Measurements from ENCODE around the gene FBXO46. TPM values are rescaled to one million over a fixed set of nuclear protein-coding genes. Genes with fewer than 3 reads are reported as not detected.

The FBXO46 gene
- total RNA-seq, 6 experiments from 2014 or later: 8.4 to 14.5 (median 11.0) TPM

DNA sequence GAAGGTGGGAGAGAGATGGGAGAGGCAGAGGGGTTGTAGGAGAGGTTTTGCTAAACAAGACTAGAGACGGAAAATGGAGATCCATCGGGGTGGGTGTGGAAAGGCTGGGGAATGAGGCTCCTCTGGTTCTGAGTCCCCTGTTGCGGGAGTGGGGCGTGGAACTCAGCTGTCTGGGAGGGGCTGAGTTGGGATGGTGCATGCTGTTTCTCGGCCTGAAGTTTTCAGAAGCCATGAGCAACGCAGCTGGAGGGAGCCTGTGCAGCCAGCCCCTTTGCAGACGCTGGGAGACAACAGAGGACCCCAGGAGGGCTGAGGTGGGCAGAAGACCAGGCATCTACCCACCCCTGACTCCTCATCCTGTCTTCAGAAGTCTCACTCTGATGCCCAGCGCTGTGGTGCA lies 70.1 kb downstream of the FBXO46 start:
- no peaks in the 10 kb centered on the region for H3K36me3 Mint-ChIP-seq (ENCODE audit: low read depth)
- TF ChIP-seq, protein P1, sequence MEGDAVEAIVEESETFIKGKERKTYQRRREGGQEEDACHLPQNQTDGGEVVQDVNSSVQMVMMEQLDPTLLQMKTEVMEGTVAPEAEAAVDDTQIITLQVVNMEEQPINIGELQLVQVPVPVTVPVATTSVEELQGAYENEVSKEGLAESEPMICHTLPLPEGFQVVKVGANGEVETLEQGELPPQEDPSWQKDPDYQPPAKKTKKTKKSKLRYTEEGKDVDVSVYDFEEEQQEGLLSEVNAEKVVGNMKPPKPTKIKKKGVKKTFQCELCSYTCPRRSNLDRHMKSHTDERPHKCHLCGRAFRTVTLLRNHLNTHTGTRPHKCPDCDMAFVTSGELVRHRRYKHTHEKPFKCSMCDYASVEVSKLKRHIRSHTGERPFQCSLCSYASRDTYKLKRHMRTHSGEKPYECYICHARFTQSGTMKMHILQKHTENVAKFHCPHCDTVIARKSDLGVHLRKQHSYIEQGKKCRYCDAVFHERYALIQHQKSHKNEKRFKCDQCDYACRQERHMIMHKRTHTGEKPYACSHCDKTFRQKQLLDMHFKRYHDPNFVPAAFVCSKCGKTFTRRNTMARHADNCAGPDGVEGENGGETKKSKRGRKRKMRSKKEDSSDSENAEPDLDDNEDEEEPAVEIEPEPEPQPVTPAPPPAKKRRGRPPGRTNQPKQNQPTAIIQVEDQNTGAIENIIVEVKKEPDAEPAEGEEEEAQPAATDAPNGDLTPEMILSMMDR (IDR thresholded peaks at IDR 0.05): no peak
- H3K27ac Mint-ChIP-seq: no peak overlapping the region
- H3K9me3 Mint-ChIP-seq: no peaks in the 10 kb centered on the region
- no peak overlapping the region for H3K4me3 Mint-ChIP-seq
- H3K27me3 Mint-ChIP-seq (ENCODE audit: insufficient read depth): peaks cover 27% of the 10 kb centered on the region
- DNase-seq: no peak
- H3K4me1 Mint-ChIP-seq (ENCODE audit: low read depth): peaks cover 9% of the 10 kb centered on the region; the same call in 1 of the 2 replicates

Small RNA genes within 50 kb of the gene (microRNA-seq; reads per million reads assigned to microRNA genes)
- gene MIR642A: not detected
- not detected for gene MIR642B

Other genes with a start within 250 kb of the FBXO46 start
- gene RTN2, start 233.8 kb downstream of the FBXO46 start, total RNA-seq (2021; fragmentation: NEBNext Ultra II Directional; extraction: Animal tissue kit (Norgen Biotek cat#: 25700)): 10 to 100 TPM; 10.3 to 21.3 (median 13.8) TPM
- gene PPM1N, start 232.5 kb downstream of the FBXO46 start, total RNA-seq (2021; fragmentation: NEBNext Ultra II Directional; extraction: Animal tissue kit (Norgen Biotek cat#: 25700)): 1 to 10 TPM in 4 of 6 experiments, under 1 TPM in 2; 0.80 to 1.3 (median 1.1) TPM
- 100 to 1,000 TPM; 179 to 199 (median 185) TPM for gene VASP, start 223.4 kb downstream of the FBXO46 start, total RNA-seq (2021; fragmentation: NEBNext Ultra II Directional; extraction: Animal tissue kit (Norgen Biotek cat#: 25700))
- gene OPA3, start 146.1 kb downstream of the FBXO46 start, total RNA-seq (2021; fragmentation: NEBNext Ultra II Directional; extraction: Animal tissue kit (Norgen Biotek cat#: 25700)): 10 to 100 TPM; 13.3 to 15.5 (median 14.3) TPM
- gene GPR4, start 128.7 kb downstream of the FBXO46 start, total RNA-seq (2021; fragmentation: NEBNext Ultra II Directional; extraction: Animal tissue kit (Norgen Biotek cat#: 25700)): 10 to 100 TPM in 4 of 6 experiments, 1 to 10 TPM in 2; 3.7 to 16.8 (median 13.3) TPM
- gene EML2, start 91.5 kb downstream of the FBXO46 start, total RNA-seq (2021; fragmentation: NEBNext Ultra II Directional; extraction: Animal tissue kit (Norgen Biotek cat#: 25700)): 10 to 100 TPM; 57.8 to 71.2 (median 64.7) TPM
- 1 to 10 TPM in 1 of 6 experiments, under 1 TPM in 5; 0.31 to 1.1 (median 0.68) TPM for gene GIPR, start 62.7 kb downstream of the FBXO46 start, total RNA-seq (2021; fragmentation: NEBNext Ultra II Directional; extraction: Animal tissue kit (Norgen Biotek cat#: 25700))
- 100 to 1,000 TPM; 470 to 573 (median 517) TPM for gene SNRPD2, start 38.9 kb downstream of the FBXO46 start, total RNA-seq (2021; fragmentation: NEBNext Ultra II Directional; extraction: Animal tissue kit (Norgen Biotek cat#: 25700))
- gene QPCTL, start 38.2 kb downstream of the FBXO46 start, total RNA-seq (2021; fragmentation: NEBNext Ultra II Directional; extraction: Animal tissue kit (Norgen Biotek cat#: 25700)): 10 to 100 TPM; 17.6 to 31.5 (median 19.9) TPM
- not detected for gene MEIOSIN, start 2.5 kb upstream of the FBXO46 start, total RNA-seq (2021; fragmentation: NEBNext Ultra II Directional; extraction: Animal tissue kit (Norgen Biotek cat#: 25700))
- 10 to 100 TPM; 14.0 to 15.1 (median 14.4) TPM for gene SIX5, start 38.4 kb upstream of the FBXO46 start, total RNA-seq (2021; fragmentation: NEBNext Ultra II Directional; extraction: Animal tissue kit (Norgen Biotek cat#: 25700))
- 100 to 1,000 TPM in 4 of 6 experiments, 10 to 100 TPM in 2; 85.5 to 144 (median 102) TPM for gene DMPK, start 51.6 kb upstream of the FBXO46 start, total RNA-seq (2021; fragmentation: NEBNext Ultra II Directional; extraction: Animal tissue kit (Norgen Biotek cat#: 25700))
- gene DMWD, start 61.9 kb upstream of the FBXO46 start, total RNA-seq (2021; fragmentation: NEBNext Ultra II Directional; extraction: Animal tissue kit (Norgen Biotek cat#: 25700)): 10 to 100 TPM; 53.4 to 63.2 (median 55.3) TPM
- under 1 TPM in 1 of 6 experiments, not detected in 5; 0.07 TPM for gene RSPH6A, start 84.4 kb upstream of the FBXO46 start, total RNA-seq (2021; fragmentation: NEBNext Ultra II Directional; extraction: Animal tissue kit (Norgen Biotek cat#: 25700))
- gene SYMPK, start 132.3 kb upstream of the FBXO46 start, total RNA-seq (2021; fragmentation: NEBNext Ultra II Directional; extraction: Animal tissue kit (Norgen Biotek cat#: 25700)): 10 to 100 TPM; 59.6 to 74.8 (median 66.0) TPM
- not detected for gene FOXA3, start 133.4 kb upstream of the FBXO46 start, total RNA-seq (2021; fragmentation: NEBNext Ultra II Directional; extraction: Animal tissue kit (Norgen Biotek cat#: 25700))
- 10 to 100 TPM; 19.3 to 25.0 (median 21.8) TPM for gene IRF2BP1, start 155.2 kb upstream of the FBXO46 start, total RNA-seq (2021; fragmentation: NEBNext Ultra II Directional; extraction: Animal tissue kit (Norgen Biotek cat#: 25700))
- 10 to 100 TPM; 10.2 to 11.2 (median 10.5) TPM for gene MYPOP, start 171.7 kb upstream of the FBXO46 start, total RNA-seq (2021; fragmentation: NEBNext Ultra II Directional; extraction: Animal tissue kit (Norgen Biotek cat#: 25700))
- not detected for gene NANOS2, start 183.9 kb upstream of the FBXO46 start, total RNA-seq (2021; fragmentation: NEBNext Ultra II Directional; extraction: Animal tissue kit (Norgen Biotek cat#: 25700))
- gene NOVA2, start 243.0 kb upstream of the FBXO46 start, total RNA-seq (2021; fragmentation: NEBNext Ultra II Directional; extraction: Animal tissue kit (Norgen Biotek cat#: 25700)): under 1 TPM in 4 of 6 experiments, not detected in 2; 0.03 to 0.14 (median 0.10) TPM